SK-N-MC (cell line): ENCODE measurements around the gene CPA5.

Source experiments
- EZH2 ChIP-seq: fragments of 200-600 bp; sonication (generic); IDR thresholded peaks from one replicate; pipeline ENCODE4 v1.6.1; 2017; ENCODE audit warnings: antibody characterized with exemption
- FOXP2 ChIP-seq: optimal IDR thresholded peaks from 2 replicates; pipeline ENCODE3; 2011; ENCODE audit warnings: mild to moderate bottlenecking, moderate library complexity; ENCODE audit not compliant: insufficient read depth; ENCODE audit errors: extremely low read length, control extremely low read depth

DNA sequence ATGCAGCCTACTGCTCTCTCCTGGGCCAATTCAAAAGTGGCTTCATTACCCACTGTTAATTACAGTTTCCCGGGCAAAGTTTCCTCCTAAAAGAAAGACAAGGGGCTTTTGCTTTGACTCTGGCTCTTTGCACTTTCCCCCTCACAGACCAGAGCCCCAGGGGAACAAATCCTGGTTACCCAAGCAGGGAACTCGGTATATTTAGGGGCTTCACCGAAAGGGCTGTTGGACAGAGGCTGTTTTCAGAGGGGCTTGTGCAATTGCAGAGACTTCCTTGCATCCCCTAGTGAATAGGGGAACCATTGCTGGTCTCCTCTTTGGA lies 42.7 kb downstream of the CPA5 start:
- TF ChIP-seq FOXP2, result no peak
- no peak for TF ChIP-seq EZH2
